ENCODE measurements around the gene MSI2.

MSI2 gene

DNA sequence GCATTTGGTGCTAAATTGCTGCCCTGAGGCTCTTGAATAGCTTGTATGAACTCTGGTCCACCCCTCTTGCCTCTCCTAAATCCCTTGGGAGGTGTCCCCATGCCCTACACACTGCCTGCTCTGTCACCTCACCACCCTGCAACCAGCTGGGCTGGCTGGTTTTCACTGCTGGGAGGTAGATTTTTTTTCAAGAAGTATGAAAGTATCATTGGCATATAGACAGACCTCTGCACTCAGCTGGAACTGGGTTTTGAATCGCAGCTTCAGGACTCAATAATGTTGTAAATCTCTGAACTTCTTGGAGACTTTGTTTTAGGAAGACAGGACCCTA is 184.9 kb downstream of the MSI2 start:
- DNase-seq (ENCODE audit: low spot score): no peak

DNA sequence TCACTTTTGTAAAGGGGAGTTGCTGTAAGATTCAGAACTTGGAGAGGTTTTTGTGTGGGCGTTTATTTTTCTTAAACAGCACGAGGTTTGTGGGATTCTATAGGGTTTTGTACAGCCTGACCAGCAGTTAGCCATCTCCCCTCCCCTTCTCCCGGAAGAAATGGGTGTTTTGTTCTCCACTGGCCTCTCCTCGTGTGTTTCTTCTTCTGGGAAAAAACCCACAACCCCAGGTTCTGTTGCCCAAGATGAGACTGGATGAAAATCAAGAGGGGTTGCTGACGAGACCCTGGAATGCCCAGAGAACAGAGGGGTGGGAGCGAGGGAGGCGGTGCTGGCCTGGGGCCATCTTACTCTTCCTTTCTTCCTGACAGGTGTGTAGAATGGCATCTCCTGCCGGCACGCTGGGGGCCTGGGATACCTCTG is 186.1 kb downstream of the MSI2 start:
- DNase-seq (ENCODE audit: low spot score): no peak

DNA sequence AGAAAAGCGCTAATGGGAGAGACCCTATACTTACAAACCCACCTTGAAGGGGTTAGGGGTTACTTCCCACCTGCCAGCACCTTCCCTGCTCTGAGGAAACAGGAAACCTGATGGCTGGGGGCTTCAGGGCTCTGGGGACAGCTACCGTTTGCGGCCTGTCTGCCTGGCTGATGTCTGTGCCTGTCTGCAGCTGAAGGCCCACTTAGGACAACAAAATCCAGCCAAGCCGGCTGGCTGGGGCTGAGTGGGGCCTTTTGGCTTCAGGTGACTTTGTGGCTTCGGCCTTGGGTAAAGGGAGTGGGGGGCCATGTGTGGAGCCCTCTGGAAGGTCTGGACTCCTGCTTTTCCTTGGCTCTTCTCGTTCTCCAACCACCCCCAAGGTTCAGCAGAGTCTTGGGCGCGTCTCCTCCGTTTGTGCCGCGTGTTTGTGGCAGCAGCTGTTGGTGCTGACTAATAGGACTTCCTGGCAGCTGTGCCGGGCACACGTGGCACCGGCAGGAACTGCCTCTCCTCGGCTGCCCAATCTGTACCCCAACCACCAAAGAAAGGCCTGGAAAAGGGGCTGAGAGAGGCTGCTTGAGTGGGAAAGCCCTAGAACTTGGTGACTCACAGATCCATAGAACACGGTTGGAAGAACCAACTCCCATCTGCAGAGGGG is 186.7 kb downstream of the MSI2 start:
- DNase-seq (ENCODE audit: low spot score): no peak

DNA sequence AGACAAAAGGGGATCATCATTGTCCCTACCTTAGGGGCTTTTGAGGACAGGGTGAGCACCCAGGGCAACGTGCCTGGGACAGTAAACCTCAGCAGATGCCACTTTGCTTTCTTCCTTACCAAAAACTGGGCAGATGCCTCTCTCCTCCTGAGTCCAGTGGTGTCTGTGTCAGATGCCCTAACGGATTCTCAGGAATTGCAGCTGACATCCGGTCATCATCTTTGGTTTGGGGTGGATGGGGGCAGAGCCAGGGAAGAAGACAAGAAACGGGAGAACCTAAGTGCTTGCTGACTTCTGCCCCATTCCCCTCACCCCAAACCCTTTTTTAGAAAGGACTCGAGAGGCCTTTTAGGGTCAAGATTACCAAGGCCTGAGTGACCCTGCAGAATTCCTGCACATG is 187.5 kb downstream of the MSI2 start:
- no peak for DNase-seq (ENCODE audit: low spot score)

DNA sequence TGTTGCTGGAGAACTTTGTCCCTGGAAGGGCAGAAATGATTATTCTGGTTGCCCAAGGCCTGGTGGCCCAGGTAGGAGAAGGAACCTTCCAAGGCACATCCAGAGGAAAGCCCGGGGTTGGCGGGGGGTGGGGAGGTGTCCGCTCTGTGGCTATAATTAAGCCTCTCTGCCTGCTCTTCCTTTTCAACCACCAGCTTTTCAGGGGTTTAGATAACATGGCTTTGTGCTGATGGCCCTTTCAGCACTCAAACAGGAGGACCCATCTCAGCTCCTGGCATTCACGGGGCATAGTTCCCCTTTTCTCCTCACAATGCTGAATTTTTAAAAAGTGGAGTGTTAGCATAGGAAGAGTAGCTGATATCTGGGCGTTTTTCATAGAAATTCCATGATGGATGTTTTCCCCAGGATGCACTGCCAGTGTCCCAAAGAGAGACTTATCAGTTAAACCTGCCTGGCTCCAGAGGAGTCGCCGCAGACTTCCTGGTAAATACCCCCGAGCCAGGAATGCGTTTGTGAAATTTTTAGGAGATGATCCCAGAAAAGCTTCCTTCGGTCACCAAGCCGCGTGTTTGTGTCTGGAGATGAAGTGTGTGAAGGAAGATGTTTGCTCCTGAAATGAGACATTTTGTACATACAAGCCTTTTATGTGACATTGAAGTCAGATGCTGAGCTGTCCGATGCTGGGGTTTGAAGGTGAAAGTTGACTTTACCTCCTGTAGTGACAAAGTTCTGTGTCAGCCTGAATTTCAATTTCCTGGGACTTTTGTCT is 188.5 kb downstream of the MSI2 start:
- no peak for DNase-seq (ENCODE audit: low spot score)

DNA sequence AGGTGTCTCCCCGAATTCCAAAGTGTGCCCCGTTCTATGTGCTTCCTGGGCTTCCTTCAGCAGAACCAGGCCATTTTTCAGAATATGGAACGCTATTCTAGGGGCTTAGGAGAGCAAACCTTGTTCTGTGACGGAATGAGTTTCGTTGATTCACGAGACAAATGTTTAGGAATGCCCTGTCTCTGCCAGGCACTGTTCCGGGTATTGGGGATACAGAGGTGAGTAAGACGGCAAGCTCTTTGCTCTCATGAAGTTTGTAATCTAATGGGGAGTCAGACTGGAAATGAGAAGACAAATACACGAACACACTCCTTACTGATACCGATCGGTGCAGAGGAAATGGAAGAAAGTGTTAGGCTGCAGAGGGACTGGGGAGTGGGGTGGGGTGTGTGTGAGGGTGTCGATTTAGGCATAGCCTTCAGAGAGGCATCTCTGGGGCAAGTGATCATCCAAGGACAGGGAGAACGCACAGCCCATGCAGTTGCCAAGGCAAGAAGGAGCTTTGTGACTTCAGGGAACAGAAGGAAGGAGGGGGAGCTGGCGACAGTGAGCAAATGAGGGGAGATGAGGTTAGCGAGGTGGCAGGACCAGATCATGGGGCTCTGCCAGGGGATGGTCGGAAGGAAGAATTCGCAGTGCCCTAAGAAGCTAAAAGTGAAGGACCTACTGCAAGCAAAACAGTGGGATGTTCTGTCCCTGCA is 189.6 kb downstream of the MSI2 start:
- DNase-seq (ENCODE audit: low spot score): no peak

DNA sequence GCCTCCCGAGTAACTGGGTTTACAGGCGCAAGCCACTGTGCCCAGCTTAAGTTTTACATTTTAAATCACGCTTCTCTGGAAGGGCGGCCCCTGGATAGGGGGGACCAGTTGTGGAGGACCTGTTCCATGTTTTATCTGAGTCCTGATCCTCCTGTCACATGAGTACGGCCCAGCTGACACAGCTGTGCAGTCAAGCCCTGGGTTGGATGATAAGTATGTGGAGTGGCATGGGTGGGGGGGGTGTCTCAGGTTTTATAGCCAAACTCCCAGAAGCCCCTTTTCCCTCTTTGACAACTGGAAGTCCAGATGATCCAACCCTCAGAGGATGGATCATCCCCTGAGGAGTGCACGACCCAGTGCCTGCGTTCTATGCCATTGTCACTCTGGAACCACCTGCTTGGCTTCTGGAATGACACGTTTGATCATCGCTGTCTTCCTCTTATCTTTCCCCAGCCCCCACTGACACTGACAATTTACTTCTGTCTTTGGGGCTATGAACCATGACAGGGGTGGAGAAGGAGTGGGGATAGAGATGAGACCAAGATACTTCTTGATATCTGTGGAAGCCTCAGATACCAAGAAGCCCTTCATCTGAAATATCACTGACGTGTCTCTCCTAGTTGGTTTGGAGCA is 191.2 kb downstream of the MSI2 start:
- DNase-seq (ENCODE audit: low spot score): no peak

DNA sequence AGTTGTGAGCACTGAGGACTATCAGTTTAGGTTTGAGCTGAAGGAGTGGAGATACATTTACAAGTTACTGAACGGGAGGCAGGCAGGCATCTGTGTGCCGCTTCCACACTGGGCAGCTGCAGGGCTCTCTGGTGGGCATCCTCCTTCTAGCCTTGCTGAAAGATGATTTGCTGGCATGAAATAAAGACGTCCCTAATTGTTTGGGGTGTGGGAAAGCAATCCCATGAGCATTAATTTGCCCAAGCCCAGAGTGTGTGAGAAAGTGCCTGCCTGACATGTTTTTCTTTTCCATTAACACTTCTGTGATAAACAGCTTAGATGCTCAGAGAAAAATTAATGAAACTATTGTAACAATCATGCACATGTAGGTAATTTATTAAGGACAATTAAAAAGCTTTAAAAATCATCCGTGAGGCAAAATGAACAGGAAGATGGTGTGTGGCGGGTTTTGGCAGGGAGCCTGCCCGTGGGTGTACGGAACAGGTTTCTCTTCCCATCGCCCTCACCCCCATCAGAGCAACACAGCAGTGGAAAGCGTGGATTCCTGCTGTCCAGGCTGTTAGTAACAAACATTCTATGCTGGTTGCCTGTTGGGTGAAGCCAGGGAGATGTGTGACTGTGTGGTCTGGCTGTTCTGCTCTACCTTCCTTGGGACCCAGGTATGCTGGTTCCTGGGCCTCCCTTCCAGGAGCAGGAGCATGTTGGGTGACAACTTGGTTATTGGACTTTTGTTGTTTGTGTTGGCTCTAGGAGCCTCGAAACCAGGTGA is 191.9 kb downstream of the MSI2 start:
- DNase-seq (ENCODE audit: low spot score): no peak

DNA sequence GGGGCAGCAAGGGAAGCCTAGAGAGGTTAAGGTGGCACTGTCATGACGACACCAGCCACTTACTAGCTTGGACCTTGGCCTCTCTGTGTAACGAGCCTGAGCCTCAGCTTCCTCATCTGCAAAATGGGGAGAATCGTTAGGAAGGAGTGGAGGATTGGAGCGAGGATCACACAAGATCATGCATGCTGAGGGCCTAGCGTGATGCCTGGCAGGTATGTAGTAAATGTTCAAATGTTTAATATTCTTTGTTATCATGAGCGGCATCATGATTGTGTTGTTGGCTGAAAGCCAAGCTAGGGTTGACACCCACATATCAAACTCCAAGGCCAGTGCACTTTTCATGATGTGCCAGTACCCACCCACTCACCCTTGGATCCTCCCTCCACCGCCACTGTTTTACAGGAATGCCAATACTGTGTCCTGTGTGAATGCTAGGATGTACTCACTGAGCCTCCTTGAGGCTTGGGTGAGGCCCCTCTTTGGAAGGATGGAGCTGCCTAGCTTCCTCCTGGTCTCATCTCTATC is 192.5 kb downstream of the MSI2 start:
- DNase-seq (ENCODE audit: low spot score): no peak

DNA sequence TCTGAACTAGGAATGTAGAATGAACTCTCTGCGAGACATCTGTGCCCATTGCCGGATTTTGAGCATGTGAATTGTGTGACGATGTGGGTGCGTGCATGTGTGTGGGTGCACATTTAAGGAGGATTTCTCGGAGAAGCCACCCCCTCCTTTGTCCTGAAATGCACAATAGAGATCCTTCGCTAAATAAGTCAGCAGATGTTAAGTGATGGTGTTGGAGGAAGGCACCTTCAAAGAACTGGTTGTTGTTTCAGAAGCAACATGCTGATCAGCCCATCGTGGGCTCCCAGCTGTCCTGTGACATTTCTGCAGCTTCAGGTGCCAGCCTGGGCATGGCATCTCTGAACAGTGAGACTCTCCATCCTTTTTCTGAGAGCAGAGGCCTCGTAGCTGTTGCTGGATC is 194.9 kb downstream of the MSI2 start:
- DNase-seq (ENCODE audit: low spot score): no peak

DNA sequence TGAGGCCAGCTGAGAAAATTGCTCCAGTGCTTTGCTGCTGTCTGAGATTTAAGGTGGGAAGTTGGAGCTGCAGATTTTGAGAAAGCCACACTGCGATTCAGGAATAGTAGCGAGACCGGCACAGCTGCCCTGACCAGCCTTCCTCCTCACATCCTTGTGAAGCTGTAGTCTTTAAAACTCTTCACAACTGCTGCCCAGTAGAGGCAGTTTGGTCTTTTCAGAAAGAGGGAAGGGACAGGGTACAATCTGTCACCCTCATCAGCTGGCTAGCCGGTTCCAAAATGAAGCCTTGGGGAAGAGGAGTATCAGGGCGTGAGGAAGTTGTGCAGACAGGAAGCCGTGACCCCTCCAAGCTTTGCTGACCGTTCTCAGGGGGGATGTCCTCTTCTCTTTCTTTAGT is 195.3 kb downstream of the MSI2 start:
- DNase-seq (ENCODE audit: low spot score): no peak

DNA sequence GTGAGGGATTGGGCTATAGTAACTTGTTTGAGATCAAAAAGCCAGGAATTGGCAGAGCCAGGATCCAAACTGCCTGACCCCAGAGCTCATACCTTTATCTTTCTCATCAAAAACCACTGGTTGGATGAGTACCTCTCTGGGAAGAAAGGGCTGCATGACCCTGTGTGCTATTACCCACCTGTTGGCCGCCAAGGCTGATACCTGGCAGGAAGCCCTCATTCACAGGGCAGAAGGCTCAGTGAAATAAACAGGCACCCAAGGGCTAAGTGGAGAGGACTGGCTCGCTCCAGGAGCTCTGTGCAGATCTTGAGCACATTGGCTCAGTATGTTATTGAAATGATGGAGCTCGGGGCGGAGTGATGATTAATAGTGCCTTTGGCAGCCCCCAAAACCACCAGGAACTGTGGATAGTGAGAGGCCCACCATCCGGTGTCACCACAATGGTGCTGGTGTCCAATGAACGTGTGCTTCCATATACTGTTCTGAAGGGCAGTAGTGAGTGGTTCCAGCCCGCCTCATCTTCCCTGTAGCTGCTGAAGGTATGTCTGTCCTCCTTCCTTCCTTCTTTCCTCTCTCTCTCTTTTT is 197.6 kb downstream of the MSI2 start:
- DNase-seq (ENCODE audit: low spot score): no peak

DNA sequence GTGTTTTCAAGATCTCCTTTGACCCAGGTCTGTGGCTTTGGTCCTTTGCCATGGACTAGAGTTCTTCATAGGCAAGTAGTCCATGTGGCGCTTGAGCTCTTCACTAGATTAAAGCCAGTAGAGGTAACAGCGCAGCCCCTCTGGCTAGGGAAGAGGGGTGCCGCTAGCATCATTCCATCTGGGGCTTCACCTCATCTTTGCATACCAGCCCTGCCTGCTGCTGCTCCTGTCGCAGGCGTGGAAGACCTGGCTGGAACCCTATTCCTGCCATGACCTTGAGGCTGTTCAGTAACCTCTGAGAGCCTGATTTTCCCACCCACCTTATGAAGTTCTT is 198.4 kb downstream of the MSI2 start:
- no peak for DNase-seq (ENCODE audit: low spot score)

DNA sequence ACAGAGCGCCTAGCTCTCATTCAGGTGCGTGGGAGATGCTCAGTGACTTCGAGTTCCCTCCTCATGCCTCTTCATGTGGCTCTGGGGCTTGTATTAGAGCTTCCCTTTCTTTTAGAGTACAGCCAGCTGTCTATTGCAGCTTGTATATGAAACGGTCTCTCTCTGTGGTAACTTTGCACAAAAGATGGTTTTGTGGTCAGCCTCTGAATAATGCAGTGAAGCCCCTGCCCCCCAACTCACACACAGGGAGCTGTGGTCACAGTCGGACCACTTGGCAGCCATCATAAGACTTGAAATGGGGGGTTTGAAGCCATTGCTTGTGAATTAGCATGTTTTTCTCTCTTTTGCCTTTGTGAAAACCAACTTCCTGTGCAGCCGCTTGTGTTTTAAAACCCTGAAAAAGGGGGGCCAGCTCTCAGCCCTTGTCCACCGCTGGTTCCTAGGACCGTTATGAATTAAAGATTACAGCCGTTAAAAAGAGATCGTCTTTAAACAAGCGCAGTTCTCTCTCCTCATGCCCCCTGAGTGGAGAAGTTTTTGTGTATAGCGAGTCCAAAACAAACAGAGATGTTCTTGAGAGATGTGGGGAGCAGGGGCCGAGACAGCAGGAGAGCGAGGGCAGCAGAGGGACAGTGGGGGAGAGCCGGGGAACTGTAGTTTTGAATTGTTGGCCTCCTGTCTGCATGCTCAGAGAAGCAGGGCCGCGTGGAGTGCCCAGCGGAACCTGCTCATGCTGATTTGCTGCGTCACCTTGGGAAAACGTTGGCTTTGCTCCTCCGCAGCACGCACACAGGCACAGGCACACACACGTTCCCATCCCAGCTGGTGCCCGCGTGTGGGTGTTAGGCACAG is 199.0 kb downstream of the MSI2 start:
- no peak for DNase-seq (ENCODE audit: low spot score)

DNA sequence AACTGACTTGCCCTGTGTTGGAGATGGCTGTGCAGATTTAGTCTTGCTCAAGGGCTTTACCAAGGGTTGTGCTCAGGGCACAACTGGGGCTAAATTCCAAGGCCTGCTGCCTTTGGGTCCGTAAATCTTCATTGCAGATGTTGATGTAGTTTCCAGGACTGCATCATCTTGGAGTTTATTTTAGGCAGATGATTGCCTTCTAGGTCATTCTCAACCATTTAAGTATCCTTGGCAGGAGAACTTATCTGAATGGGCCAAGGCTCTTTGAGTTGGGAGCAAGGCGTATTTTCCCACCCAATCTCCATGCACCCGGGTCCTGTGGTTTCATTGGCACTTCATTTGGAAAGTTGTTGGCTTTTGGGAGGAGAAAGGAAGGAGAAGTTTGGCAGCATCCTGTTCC is 200.3 kb downstream of the MSI2 start:
- no peak for DNase-seq (ENCODE audit: low spot score)

DNA sequence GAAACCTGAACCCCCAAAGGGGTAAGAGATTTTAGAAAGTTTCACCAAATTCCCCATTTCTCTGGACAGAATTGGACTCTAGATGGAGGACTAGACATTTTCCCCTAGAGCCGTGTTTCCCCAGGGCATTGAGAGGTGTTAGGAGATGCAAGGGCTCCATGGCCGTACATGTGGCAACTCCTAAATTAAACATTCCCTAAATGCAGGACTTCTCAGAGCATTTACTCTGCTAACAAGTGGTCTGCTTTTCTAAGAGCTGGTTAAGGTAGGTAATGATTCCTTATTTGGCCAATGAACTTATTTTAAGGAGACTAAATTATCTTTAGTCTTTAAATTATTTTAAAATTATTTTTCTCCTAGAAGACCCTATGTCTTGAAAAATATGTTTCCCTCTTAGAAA is 200.9 kb downstream of the MSI2 start:
- no peak for DNase-seq (ENCODE audit: low spot score)

DNA sequence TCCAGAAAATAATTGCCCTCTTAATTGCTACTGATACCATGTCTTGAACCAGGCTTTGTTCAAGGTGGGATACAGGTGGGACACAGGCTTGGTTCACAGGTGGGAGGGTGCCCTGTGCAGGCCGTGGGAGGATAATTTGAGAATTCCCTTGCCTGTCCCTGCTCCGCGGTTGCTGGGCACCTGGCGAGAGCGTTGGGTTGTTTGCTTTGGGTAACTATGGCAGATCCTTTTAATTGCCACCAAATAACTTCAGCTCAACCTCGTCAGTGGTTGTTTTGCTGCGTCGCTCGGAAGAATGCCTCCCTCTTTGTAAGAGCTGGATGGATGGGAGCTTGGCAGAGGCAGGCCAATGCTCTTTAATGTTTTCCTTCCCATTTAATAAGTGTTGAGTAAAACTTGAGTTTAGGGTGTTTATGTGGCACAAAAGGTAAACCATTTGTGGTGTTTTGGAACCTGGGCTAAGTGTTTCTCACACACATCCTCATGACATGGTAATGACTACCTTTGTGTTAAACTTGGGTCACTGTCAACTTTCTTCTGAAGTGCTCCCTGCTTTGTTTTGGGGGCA is 202.5 kb downstream of the MSI2 start:
- no peak for DNase-seq (ENCODE audit: low spot score)

DNA sequence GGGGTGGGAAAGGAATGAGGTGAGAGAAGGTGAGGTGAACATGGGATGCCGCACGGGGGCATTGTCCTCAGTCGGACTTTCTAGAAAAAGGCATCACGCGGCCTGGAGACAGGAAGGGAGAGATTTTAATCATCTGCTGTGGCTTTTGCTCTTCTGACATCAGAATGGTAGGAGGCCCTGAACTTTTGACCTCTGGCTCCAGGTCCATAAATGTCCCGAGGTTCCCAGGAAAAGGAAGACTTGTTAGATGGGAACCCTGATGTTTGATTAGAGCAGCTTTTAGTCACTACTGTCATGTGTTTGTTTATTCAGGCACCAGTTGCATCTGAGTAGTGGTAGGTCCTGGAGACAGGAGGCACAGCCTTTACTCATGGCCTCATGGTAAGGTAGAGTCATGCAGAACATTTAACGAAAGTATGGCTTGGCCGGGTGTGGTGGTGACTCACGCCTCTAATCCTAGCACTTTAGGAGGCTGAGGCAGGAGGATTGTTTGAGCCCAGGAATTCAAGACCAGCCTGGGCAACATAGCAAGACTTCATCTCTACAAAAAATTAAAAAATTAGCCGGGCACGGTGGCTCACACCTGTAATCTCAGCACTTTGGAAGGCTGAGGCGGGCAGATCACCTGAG is 203.1 kb downstream of the MSI2 start:
- no peak for DNase-seq (ENCODE audit: low spot score)

DNA sequence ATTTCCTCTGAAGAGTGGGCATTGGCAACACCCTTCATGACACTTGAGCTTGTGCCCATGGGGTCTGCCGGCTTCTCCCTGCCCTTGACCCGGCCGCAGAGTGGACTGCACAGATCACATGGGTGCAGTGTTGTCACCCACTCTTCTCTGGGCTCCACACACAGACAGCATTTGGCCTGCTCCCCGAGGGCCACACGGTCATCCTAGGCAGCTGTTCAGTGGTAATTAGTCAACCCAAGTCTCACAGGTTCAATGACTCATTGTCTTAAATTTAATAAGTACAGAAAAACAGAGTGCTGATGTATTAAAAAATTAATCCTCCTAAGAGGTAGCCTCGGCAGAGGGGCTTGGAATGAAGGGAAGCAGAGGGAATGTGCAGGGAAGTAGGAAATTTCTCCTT is 204.8 kb downstream of the MSI2 start:
- DNase-seq (ENCODE audit: low spot score): no peak

DNA sequence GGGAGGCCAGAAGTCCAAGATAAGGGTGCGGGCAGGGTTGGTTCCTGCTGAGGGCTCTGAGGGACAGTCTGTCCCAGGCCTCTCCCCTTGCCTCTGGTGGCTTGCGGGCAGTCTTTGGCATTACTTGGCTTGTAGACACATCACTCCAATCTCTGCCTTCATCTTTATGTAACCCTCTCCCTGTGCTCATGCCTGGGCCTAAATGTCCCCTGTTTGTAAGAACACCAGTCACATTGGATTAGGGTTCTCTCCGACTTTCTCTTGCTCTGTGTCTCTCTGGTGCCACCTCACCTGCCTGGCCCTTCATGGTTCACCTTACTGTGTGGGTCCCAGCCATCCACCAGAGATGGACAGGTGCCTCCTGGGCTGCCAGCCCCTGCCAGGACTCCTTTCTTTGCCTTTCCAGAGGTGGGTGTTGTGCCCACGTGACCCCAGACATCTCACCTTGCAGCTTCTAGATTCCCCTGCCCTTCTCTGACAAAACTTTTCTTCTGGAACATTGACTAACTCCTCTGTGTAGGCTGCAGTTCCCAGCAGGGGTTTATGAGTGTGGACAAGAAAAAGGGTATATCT is 205.8 kb downstream of the MSI2 start:
- no peak for DNase-seq (ENCODE audit: low spot score)
